GM12878 (cell line): ENCODE measurements around the gene TMUB1. TPM values are rescaled to one million over a fixed set of nuclear protein-coding genes. Genes with fewer than 3 reads are reported as not detected.

ENCODE experiments used
- HDGF ChIP-seq: fragments of 450-650 bp; IDR thresholded peaks from 2 replicates; pipeline ENCODE4 v1.6.1; 2016; ENCODE audit warnings: antibody characterized with exemption
- IKZF1 ChIP-seq: fragments of 450-650 bp; conservative IDR thresholded peaks from 2 replicates; pipeline ENCODE4 v1.6.1; 2017; ENCODE audit warnings: antibody characterized with exemption, mild to moderate bottlenecking
- KLF5 ChIP-seq: fragments of 450-650 bp; IDR thresholded peaks from 2 replicates; pipeline ENCODE4 v1.6.1; 2014; ENCODE audit warnings: mild to moderate bottlenecking; ENCODE audit not compliant: partially characterized antibody
- NFYA ChIP-seq: IDR thresholded peaks from 2 replicates; pipeline ENCODE4 v1.6.1; 2011; ENCODE audit warnings: low read depth, mild to moderate bottlenecking, low read length, improper control_type of control experiment, borderline replicate concordance
- NR2C2 ChIP-seq: IDR thresholded peaks from 2 replicates; pipeline ENCODE4 v1.6.1; 2011; ENCODE audit warnings: borderline replicate concordance, low read depth; ENCODE audit not compliant: control insufficient read depth, insufficient read length
- RCOR1 ChIP-seq: conservative IDR thresholded peaks from 2 replicates; pipeline ENCODE4 v1.6.1; 2012; ENCODE audit warnings: low read depth, low read length, improper control_type of control experiment
- SREBF2 ChIP-seq: IDR thresholded peaks from 2 replicates; pipeline ENCODE4 v1.6.1; 2012; ENCODE audit warnings: mild to moderate bottlenecking, low read length
- SUPT20H ChIP-seq: IDR thresholded peaks from 2 replicates; pipeline ENCODE4 v1.6.1; 2011; ENCODE audit warnings: low read depth, mild to moderate bottlenecking, low read length, moderate library complexity, borderline replicate concordance; ENCODE audit not compliant: control insufficient read depth
- polyA plus RNA-seq, 11 experiments: library from polyadenylated mRNA; depleted of rRNA in 4 of 11; unstranded in 6 of 11; stranded (reverse) in 5 of 11; fragments of >200 nt; fragmentation: Nextera tagmentation in 4 of 11; fragmentation: Illumina TruSeq in 1 of 11; extraction: Ambion mirVana in 4 of 11; extraction: Trizol in 1 of 11; gene quantifications; 1 replicate in 1 of 11; 2 replicates in 10 of 11; pipeline versions ENCODE4 v1.2.1 to v1.2.3, GENCODE V29; 2011 to 2016; ENCODE audit warnings: inconsistent platforms in 2 of 11, missing spikeins in 2 of 11, low read depth in 1 of 11
- total RNA-seq, 4 experiments: library from RNA; depleted of rRNA in 3 of 4; stranded (reverse); fragments of >200 nt in 3 of 4; fragmentation: Illumina TruSeq in 1 of 4; extraction: Trizol in 1 of 4; gene quantifications; 2 replicates each; pipeline versions ENCODE4 v1.2.1 to v1.2.3, GENCODE V29; 2013 to 2021
- TF ChIP-seq, protein P1 (sequence below): IDR thresholded peaks from 2 replicates; pipeline ENCODE4 v1.6.1; 2012; ENCODE audit warnings: mild to moderate bottlenecking, low read depth, low read length
- TF ChIP-seq, protein P2 (sequence below): fragments of 450-650 bp; IDR thresholded peaks from 2 replicates; pipeline ENCODE4 v1.6.1; 2017; ENCODE audit warnings: antibody characterized with exemption, mild to moderate bottlenecking, moderate library complexity
- TF ChIP-seq, protein P3 (sequence below): fragments of 450-650 bp; formaldehyde crosslinking; IDR thresholded peaks from 2 replicates; pipeline ENCODE4 v1.4.0; 2022; ENCODE audit warnings: mild to moderate bottlenecking, moderate library complexity
- TF ChIP-seq, protein P4 (sequence below): IDR thresholded peaks from 2 replicates; pipeline ENCODE4 v1.6.1; 2012; ENCODE audit warnings: low read depth, low read length, improper control_type of control experiment
- TF ChIP-seq, protein P5 (sequence below): fragments of 450-650 bp; IDR thresholded peaks from 2 replicates; pipeline ENCODE4 v1.6.1; 2017; ENCODE audit warnings: mild to moderate bottlenecking, moderate library complexity

Gene TMUB1
- total and polyA plus RNA-seq, 10 of the 15 experiments (the other 5 are each of a cell fraction or from before 2014, with no cell fraction given) = 0.27 to 79.5 (median 41.3) TPM; not detected in 1

DNA sequence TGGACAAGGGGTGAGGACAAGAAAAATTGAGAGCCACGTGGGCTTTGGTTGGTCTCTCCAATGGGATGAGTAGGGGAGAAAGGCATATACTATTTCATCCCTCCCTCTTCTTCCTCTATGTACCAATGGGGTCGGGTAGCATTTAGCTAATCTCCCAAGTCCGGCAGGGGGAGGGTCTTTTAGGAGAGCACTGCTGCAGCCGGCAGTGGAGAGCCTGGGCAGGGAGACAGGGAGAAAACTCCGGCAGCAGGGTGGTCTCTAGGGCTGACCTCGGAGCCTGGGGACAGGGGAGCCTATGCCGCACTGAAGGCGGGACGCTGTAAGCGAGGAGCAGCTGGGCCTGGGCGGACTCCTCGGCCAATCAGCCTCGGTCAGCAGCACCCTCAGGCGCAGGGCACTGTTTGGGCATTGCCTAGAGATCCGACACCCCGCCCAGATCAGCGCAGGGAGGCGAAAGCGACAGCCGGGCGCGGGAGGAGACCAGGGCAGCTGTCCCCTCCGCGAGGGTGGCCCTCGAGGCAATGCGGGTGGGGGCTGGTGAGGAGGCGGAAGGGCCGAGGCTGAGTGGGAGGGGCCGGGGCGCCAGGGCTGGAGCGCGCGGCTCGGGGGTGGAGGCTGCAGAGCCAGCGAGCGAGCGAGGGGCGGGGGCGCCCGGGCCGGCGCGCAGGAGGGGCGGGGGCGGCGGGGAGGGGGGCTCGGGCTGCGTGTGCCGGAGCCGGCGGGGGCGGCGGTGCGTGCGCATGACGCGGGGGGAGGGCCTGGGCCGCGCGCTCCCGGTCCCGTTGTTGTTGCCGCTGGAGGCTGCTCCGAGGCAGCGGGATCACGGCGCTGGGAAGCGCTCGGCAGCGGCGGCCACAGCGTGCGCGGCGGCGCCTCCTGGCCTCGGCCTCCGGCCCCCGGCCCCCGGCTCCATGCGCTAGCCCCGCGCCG is 2.7 kb upstream of the TMUB1 start, which contains the start of gene AGAP3 (continued):
- TF ChIP-seq, protein P1, sequence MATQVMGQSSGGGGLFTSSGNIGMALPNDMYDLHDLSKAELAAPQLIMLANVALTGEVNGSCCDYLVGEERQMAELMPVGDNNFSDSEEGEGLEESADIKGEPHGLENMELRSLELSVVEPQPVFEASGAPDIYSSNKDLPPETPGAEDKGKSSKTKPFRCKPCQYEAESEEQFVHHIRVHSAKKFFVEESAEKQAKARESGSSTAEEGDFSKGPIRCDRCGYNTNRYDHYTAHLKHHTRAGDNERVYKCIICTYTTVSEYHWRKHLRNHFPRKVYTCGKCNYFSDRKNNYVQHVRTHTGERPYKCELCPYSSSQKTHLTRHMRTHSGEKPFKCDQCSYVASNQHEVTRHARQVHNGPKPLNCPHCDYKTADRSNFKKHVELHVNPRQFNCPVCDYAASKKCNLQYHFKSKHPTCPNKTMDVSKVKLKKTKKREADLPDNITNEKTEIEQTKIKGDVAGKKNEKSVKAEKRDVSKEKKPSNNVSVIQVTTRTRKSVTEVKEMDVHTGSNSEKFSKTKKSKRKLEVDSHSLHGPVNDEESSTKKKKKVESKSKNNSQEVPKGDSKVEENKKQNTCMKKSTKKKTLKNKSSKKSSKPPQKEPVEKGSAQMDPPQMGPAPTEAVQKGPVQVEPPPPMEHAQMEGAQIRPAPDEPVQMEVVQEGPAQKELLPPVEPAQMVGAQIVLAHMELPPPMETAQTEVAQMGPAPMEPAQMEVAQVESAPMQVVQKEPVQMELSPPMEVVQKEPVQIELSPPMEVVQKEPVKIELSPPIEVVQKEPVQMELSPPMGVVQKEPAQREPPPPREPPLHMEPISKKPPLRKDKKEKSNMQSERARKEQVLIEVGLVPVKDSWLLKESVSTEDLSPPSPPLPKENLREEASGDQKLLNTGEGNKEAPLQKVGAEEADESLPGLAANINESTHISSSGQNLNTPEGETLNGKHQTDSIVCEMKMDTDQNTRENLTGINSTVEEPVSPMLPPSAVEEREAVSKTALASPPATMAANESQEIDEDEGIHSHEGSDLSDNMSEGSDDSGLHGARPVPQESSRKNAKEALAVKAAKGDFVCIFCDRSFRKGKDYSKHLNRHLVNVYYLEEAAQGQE = no peak
- TF ChIP-seq, protein P2, sequence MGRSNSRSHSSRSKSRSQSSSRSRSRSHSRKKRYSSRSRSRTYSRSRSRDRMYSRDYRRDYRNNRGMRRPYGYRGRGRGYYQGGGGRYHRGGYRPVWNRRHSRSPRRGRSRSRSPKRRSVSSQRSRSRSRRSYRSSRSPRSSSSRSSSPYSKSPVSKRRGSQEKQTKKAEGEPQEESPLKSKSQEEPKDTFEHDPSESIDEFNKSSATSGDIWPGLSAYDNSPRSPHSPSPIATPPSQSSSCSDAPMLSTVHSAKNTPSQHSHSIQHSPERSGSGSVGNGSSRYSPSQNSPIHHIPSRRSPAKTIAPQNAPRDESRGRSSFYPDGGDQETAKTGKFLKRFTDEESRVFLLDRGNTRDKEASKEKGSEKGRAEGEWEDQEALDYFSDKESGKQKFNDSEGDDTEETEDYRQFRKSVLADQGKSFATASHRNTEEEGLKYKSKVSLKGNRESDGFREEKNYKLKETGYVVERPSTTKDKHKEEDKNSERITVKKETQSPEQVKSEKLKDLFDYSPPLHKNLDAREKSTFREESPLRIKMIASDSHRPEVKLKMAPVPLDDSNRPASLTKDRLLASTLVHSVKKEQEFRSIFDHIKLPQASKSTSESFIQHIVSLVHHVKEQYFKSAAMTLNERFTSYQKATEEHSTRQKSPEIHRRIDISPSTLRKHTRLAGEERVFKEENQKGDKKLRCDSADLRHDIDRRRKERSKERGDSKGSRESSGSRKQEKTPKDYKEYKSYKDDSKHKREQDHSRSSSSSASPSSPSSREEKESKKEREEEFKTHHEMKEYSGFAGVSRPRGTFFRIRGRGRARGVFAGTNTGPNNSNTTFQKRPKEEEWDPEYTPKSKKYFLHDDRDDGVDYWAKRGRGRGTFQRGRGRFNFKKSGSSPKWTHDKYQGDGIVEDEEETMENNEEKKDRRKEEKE = no peak
- no peak for TF ChIP-seq RCOR1
- no peak for TF ChIP-seq NR2C2
- no peak for TF ChIP-seq SUPT20H
- TF ChIP-seq IKZF1 = peak; percentile 48; the same call in 1 of the 2 replicates
- TF ChIP-seq KLF5 = no peak
- no peak for TF ChIP-seq SREBF2
- TF ChIP-seq, protein P3, sequence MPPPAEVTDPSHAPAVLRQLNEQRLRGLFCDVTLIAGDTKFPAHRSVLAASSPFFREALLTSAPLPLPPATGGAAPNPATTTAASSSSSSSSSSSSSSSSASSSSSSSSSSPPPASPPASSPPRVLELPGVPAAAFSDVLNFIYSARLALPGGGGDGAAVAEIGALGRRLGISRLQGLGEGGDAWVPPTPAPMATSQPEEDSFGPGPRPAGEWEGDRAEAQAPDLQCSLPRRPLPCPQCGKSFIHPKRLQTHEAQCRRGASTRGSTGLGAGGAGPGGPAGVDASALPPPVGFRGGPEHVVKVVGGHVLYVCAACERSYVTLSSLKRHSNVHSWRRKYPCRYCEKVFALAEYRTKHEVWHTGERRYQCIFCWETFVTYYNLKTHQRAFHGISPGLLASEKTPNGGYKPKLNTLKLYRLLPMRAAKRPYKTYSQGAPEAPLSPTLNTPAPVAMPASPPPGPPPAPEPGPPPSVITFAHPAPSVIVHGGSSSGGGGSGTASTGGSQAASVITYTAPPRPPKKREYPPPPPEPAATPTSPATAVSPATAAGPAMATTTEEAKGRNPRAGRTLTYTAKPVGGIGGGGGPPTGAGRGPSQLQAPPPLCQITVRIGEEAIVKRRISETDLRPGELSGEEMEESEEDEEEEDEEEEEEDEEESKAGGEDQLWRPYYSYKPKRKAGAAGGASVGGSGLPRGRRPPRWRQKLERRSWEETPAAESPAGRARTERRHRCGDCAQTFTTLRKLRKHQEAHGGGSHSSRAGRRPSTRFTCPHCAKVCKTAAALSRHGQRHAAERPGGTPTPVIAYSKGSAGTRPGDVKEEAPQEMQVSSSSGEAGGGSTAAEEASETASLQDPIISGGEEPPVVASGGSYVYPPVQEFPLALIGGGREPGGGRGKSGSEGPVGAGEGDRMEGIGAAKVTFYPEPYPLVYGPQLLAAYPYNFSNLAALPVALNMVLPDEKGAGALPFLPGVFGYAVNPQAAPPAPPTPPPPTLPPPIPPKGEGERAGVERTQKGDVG (CRISPR knock-in tag) = no peak
- peak; percentile 73; the same call in 1 of the 2 replicates for TF ChIP-seq HDGF
- TF ChIP-seq, protein P4, sequence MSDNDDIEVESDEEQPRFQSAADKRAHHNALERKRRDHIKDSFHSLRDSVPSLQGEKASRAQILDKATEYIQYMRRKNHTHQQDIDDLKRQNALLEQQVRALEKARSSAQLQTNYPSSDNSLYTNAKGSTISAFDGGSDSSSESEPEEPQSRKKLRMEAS = no peak
- no peak for TF ChIP-seq NFYA
- TF ChIP-seq, protein P5, sequence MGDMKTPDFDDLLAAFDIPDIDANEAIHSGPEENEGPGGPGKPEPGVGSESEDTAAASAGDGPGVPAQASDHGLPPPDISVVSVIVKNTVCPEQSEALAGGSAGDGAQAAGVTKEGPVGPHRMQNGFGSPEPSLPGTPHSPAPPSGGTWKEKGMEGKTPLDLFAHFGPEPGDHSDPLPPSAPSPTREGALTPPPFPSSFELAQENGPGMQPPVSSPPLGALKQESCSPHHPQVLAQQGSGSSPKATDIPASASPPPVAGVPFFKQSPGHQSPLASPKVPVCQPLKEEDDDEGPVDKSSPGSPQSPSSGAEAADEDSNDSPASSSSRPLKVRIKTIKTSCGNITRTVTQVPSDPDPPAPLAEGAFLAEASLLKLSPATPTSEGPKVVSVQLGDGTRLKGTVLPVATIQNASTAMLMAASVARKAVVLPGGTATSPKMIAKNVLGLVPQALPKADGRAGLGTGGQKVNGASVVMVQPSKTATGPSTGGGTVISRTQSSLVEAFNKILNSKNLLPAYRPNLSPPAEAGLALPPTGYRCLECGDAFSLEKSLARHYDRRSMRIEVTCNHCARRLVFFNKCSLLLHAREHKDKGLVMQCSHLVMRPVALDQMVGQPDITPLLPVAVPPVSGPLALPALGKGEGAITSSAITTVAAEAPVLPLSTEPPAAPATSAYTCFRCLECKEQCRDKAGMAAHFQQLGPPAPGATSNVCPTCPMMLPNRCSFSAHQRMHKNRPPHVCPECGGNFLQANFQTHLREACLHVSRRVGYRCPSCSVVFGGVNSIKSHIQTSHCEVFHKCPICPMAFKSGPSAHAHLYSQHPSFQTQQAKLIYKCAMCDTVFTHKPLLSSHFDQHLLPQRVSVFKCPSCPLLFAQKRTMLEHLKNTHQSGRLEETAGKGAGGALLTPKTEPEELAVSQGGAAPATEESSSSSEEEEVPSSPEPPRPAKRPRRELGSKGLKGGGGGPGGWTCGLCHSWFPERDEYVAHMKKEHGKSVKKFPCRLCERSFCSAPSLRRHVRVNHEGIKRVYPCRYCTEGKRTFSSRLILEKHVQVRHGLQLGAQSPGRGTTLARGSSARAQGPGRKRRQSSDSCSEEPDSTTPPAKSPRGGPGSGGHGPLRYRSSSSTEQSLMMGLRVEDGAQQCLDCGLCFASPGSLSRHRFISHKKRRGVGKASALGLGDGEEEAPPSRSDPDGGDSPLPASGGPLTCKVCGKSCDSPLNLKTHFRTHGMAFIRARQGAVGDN = no peak
